ENCODE data around the gene GAPDH. TPM values are rescaled to one million over a fixed set of nuclear protein-coding genes. Genes with fewer than 3 reads are reported as not detected.

The GAPDH gene
- polyA plus RNA-seq, 3 donors, result 2,879 to 3,427 (median 3,223) TPM

DNA sequence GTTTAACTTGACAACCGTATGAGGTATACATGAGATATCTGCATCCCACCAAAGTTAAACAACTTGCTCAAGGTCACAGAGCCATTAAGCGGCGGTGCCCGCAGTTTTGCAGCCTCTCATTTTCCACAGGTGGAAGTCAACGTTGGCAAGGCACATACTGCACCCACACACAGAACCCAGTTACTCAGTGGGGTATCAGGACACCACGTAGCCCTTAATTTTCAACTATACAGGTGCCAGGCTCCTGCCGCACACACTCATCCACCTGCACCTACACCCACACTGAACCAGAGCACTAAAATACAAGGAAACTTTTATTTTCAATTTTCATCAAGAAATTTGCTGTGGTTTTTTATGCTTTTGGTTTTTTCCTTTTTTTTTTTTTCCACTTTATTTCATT, 35.5 kb downstream of the GAPDH start:
- H4K20me1 ChIP-seq (ENCODE audit: insufficient read depth, low read length), result peaks cover 12% of the 10 kb centered on the region
- TF ChIP-seq, protein P1, sequence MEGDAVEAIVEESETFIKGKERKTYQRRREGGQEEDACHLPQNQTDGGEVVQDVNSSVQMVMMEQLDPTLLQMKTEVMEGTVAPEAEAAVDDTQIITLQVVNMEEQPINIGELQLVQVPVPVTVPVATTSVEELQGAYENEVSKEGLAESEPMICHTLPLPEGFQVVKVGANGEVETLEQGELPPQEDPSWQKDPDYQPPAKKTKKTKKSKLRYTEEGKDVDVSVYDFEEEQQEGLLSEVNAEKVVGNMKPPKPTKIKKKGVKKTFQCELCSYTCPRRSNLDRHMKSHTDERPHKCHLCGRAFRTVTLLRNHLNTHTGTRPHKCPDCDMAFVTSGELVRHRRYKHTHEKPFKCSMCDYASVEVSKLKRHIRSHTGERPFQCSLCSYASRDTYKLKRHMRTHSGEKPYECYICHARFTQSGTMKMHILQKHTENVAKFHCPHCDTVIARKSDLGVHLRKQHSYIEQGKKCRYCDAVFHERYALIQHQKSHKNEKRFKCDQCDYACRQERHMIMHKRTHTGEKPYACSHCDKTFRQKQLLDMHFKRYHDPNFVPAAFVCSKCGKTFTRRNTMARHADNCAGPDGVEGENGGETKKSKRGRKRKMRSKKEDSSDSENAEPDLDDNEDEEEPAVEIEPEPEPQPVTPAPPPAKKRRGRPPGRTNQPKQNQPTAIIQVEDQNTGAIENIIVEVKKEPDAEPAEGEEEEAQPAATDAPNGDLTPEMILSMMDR (IDR thresholded peaks at IDR 0.05), result no peak

GRCh38 chr12:6570264-6570887, 36.1 kb downstream of the GAPDH start:
- no peak overlapping the region for H3K4me3 ChIP-seq (replicated peaks in 1 of 3; ENCODE audit: low read depth in 2 of 3, low read length in 3 of 3)
- WGBS (ENCODE audit: insufficient coverage), result 90% methylated on average over 1 of the region's 7 CpGs
- no peaks in the 10 kb centered on the region for H3K27me3 ChIP-seq (ENCODE audit: control insufficient read depth in 2 of 2, insufficient read depth in 2 of 2, low read length in 2 of 2)
- Mint-ChIP-seq H3K4me1 (peaks cover 26% of the 10 kb centered on the region), H3K9me3 (no peaks in the 10 kb centered on the region), H3K27ac (peak overlapping the region in 1 of 7 donors; percentile 26), H3K36me3 (peaks cover 67 to 75% of the 10 kb centered on the region in 2 donors), H3K27me3 (ENCODE audit: low read depth in 3 of 3) (peaks cover 0 to 2% (median 0%) of the 10 kb centered on the region in 3 donors), H3K4me3 (no peak overlapping the region)
- TF ChIP-seq, protein P1 (IDR thresholded peaks at IDR 0.05), result peak; percentile 45
- peaks cover 12% of the 10 kb centered on the region for H4K20me1 ChIP-seq (ENCODE audit: insufficient read depth, low read length)
- no peak overlapping the region for H3K27ac ChIP-seq (ENCODE audit: low read depth in 1 of 2, low read length in 2 of 2)
- H3K79me2 ChIP-seq (ENCODE audit: insufficient read depth, low read length), result peaks cover 38% of the 10 kb centered on the region
- no peak overlapping the region for H2AFZ ChIP-seq (ENCODE audit: insufficient read depth, low read depth, low read length, poor library complexity, severe bottlenecking)
- DNase-seq, result peak in 1 of 3 donors; percentile 17
- intact Hi-C loops (cut with micrococcal nuclease), result loop anchor here in 1 of 2 donors (5.0 kb wide), 1 partner anchor 37 kb away; the partner anchor contains the start of gene CHD4
- no peaks in the 10 kb centered on the region for H3K9me3 ChIP-seq (replicated peaks in 1 of 2; ENCODE audit: control insufficient read depth in 1 of 2, insufficient read depth in 1 of 2, low read length in 2 of 2)
- no peak overlapping the region for H3K9ac ChIP-seq (ENCODE audit: insufficient read depth, low read length, poor library complexity, severe bottlenecking)
- H3K36me3 ChIP-seq (replicated peaks in 1 of 2; ENCODE audit: control insufficient read depth in 1 of 2, insufficient read depth in 2 of 2, low read length in 2 of 2), result peaks cover 49 to 74% of the 10 kb centered on the region in 2 donors
- peaks cover 15 to 30% of the 10 kb centered on the region in 2 donors for H3K4me1 ChIP-seq (ENCODE audit: control insufficient read depth in 1 of 2, insufficient read depth in 2 of 2, low read length in 2 of 2)
- no peak overlapping the region for H3K4me2 ChIP-seq (replicated peaks; ENCODE audit: extremely low read depth, low read length, poor library complexity, severe bottlenecking)

More for the DNA sequence above, 35.5 kb downstream of the GAPDH start:
- Mint-ChIP-seq H3K9me3 (no peaks in the 10 kb centered on the region), H3K27me3 (ENCODE audit: low read depth in 3 of 3) (peaks cover 0 to 2% (median 0%) of the 10 kb centered on the region in 3 donors), H3K36me3 (peaks cover 65 to 75% of the 10 kb centered on the region in 2 donors), H3K27ac (peak overlapping the region in 1 of 7 donors; percentile 8), H3K4me1 (peaks cover 26% of the 10 kb centered on the region), H3K4me3 (no peak overlapping the region)
- Histone ChIP-seq H3K36me3 (replicated peaks in 1 of 2; ENCODE audit: control insufficient read depth in 1 of 2, insufficient read depth in 2 of 2, low read length in 2 of 2) (peaks cover 51 to 74% of the 10 kb centered on the region in 2 donors), H3K79me2 (ENCODE audit: insufficient read depth, low read length) (peaks cover 39% of the 10 kb centered on the region), H2AFZ (ENCODE audit: insufficient read depth, low read depth, low read length, poor library complexity, severe bottlenecking) (no peak overlapping the region), H3K9ac (ENCODE audit: insufficient read depth, low read length, poor library complexity, severe bottlenecking) (no peak overlapping the region), H3K9me3 (replicated peaks in 1 of 2; ENCODE audit: control insufficient read depth in 1 of 2, insufficient read depth in 1 of 2, low read length in 2 of 2) (no peaks in the 10 kb centered on the region), H3K27me3 (ENCODE audit: control insufficient read depth in 2 of 2, insufficient read depth in 2 of 2, low read length in 2 of 2) (no peaks in the 10 kb centered on the region), H3K4me3 (replicated peaks in 1 of 3; ENCODE audit: low read depth in 2 of 3, low read length in 3 of 3) (no peak overlapping the region), H3K4me1 (ENCODE audit: control insufficient read depth in 1 of 2, insufficient read depth in 2 of 2, low read length in 2 of 2) (peaks cover 15 to 30% of the 10 kb centered on the region in 2 donors), H3K4me2 (replicated peaks; ENCODE audit: extremely low read depth, low read length, poor library complexity, severe bottlenecking) (no peak overlapping the region), H3K27ac (ENCODE audit: low read depth in 1 of 2, low read length in 2 of 2) (no peak overlapping the region)
- DNase-seq, result no peak
- intact Hi-C loops (cut with micrococcal nuclease), result loop anchor here (5.0 to 10.0 kb wide), 2 partner anchors 38 to 115 kb away; partner anchors contain the start of genes CHD4 (in 1 of the 2) and ZNF384 (in 1 of the 2)
- WGBS (ENCODE audit: insufficient coverage), result 100% methylated on average over 5 of the region's 7 CpGs

Measured in CD14-positive monocyte (primary cell).